DMS114 treated with DMSO at 0.1 percent for 48 hours (cell line): Measurements from ENCODE around the gene BRCA2.
A peak's percentile ranks its signal among the peaks of the same experiment; 100 is the strongest.
"Not testable (repeated sequence)": the region's sequence is repeated elsewhere in the genome, so short reads cannot be mapped to it uniquely, and the experiment has no call there.

Source experiments
- DNase-seq: peaks from one replicate; lab custom pipeline; 2025; ENCODE audit not compliant: unreplicated experiment; lab: John Stamatoyannopoulos, UW

Gene BRCA2

GRCh38 chr13:32309312-32310133 lies 5.8 kb upstream of the BRCA2 start:
- DNase-seq: no peak

- peak; percentile 28 for DNase-seq
These were observed 5.1 kb upstream of the BRCA2 start for GRCh38 chr13:32310134-32310706.

- DNase-seq: no peak
These were observed 4.0 kb upstream of the BRCA2 start for GRCh38 chr13:32311188-32311897.

GRCh38 chr13:32314271-32315237 lies 754 bp upstream of the BRCA2 start:
- peak; percentile 29 for DNase-seq

- DNase-seq: no peak
These were observed 676 bp downstream of the BRCA2 start for GRCh38 chr13:32316028-32316339.

- DNase-seq: no peak
These were observed 1.2 kb downstream of the BRCA2 start for GRCh38 chr13:32316501-32316900.

GRCh38 chr13:32317716-32318465 lies 2.6 kb downstream of the BRCA2 start:
- no peak for DNase-seq

- DNase-seq: no peak
These were observed 5.2 kb downstream of the BRCA2 start for GRCh38 chr13:32320528-32320927.

- DNase-seq: no peak
These were observed 8.6 kb downstream of the BRCA2 start for GRCh38 chr13:32323912-32324311.

- no peak for DNase-seq
These were observed 15.1 kb downstream of the BRCA2 start for GRCh38 chr13:32330441-32330840.

GRCh38 chr13:32334671-32335070 lies 19.4 kb downstream of the BRCA2 start:
- DNase-seq: no peak

GRCh38 chr13:32340914-32341313 lies 25.6 kb downstream of the BRCA2 start:
- DNase-seq: no peak

GRCh38 chr13:32347651-32348050 lies 32.3 kb downstream of the BRCA2 start:
- no peak for DNase-seq

GRCh38 chr13:32350839-32351441 lies 35.6 kb downstream of the BRCA2 start:
- DNase-seq: not testable (repeated sequence)

- DNase-seq: no peak
These were observed 38.7 kb downstream of the BRCA2 start for GRCh38 chr13:32354040-32354439.

GRCh38 chr13:32355935-32356334 lies 40.6 kb downstream of the BRCA2 start:
- DNase-seq: not testable (repeated sequence)

- DNase-seq: no peak
These were observed 47.3 kb downstream of the BRCA2 start for GRCh38 chr13:32362574-32362973.

- DNase-seq: no peak
These were observed 55.5 kb downstream of the BRCA2 start for GRCh38 chr13:32370805-32371204.

GRCh38 chr13:32376642-32377415 lies 61.5 kb downstream of the BRCA2 start:
- no peak for DNase-seq
